ENCODE results near the gene MGAM2.

Gene MGAM2

DNA sequence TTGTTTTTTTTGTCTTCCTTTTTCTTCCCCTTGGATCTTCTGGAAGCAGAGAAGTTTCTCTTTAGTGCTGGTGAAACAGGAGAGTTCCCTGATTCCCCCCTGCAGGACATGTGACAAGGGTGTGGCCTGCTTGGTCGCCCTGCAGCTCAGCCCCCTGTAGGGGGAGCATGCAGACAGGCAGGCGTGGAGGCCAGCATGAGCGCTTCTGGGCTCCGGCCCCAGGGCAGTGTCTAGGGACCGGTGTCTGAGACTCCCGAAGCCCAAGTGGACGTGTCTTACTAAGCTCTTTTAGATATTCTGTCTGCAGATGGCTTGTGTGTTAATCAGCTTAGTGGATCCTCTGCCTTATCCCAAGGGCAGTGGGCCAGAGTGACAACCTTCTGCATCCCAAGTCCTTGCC, 120.2 kb downstream of the MGAM2 start:
- H3K18ac ChIP-seq (ENCODE audit: low read length) = no peak overlapping the region
- no peaks in the 10 kb centered on the region for H3K4me1 ChIP-seq (ENCODE audit: control insufficient read depth in 2 of 2, insufficient read depth in 1 of 2, low read depth in 1 of 2, low read length in 2 of 2)
- H2BK120ac ChIP-seq (ENCODE audit: low read depth, low read length) = no peak overlapping the region
- H3K79me1 ChIP-seq (ENCODE audit: low read depth, low read length) = no peaks in the 10 kb centered on the region
- no peak overlapping the region for H3K4me2 ChIP-seq (ENCODE audit: insufficient read depth, low read length, poor library complexity, severe bottlenecking)
- no peak overlapping the region for H3K4ac ChIP-seq (ENCODE audit: low read length)
- no peak overlapping the region for H3K14ac ChIP-seq (ENCODE audit: low read length)
- H2BK5ac ChIP-seq (ENCODE audit: low read length) = no peak overlapping the region
- no peaks in the 10 kb centered on the region for H3K27me3 ChIP-seq (ENCODE audit: control insufficient read depth in 3 of 3, insufficient read depth in 3 of 3, low read depth in 1 of 3, low read length in 3 of 3)
- H3K9ac ChIP-seq (ENCODE audit: low read depth, low read length, poor library complexity) = no peak overlapping the region
- H3K4me3 ChIP-seq (ENCODE audit: low read length in 2 of 2) = no peak overlapping the region
- DNase-seq (ENCODE audit: low spot score) = peak; percentile 8
- H4K8ac ChIP-seq (ENCODE audit: low read depth, low read length) = no peak overlapping the region
- no peak overlapping the region for H3K23ac ChIP-seq (ENCODE audit: low read depth, low read length, poor library complexity)
- H4K91ac ChIP-seq (ENCODE audit: low read depth, low read length, poor library complexity) = no peak overlapping the region
- no peak overlapping the region for H2BK12ac ChIP-seq (ENCODE audit: low read length)
- H3K36me3 ChIP-seq (replicated peaks in 1 of 2; ENCODE audit: control insufficient read depth in 2 of 2, insufficient read depth in 2 of 2, low read length in 2 of 2) = no peaks in the 10 kb centered on the region
- H2AK5ac ChIP-seq (ENCODE audit: low read depth, low read length) = no peak overlapping the region
- WGBS, 2 donors (ENCODE audit: extremely low coverage in 2 of 2, insufficient read length in 2 of 2, insufficient replicate concordance in 1 of 2) = no CpG with 5 or more reads among the region's 7 CpGs
- no peaks in the 10 kb centered on the region for H3K9me3 ChIP-seq (replicated peaks in 1 of 2; ENCODE audit: control insufficient read depth in 2 of 2, insufficient read depth in 1 of 2, low read depth in 1 of 2, low read length in 2 of 2)
- H2AFZ ChIP-seq (ENCODE audit: low read length) = no peak overlapping the region
- no peak overlapping the region for H2BK15ac ChIP-seq (ENCODE audit: low read length)
- H3K27ac ChIP-seq (replicated peaks; ENCODE audit: low read length) = no peak overlapping the region

DNA sequence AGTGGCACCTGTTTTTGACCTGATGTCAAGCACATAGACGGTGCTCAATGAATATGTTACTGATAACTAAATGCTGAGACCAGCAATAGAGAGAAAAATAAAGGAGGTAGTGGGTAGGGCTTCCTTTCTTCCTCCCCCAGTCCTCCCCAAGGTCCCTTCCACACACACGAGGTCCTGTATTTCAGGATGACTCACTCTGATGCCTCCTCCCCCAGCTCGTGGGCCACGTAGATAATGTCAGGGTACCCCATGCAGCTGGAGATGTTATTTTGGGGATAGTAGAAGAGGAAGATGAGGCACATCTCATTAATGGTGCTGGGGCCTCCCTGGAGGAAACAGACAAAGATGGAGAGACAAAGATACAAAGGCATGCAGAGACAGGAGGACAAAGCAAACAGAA, 129.0 kb downstream of the MGAM2 start:
- Histone ChIP-seq H3K18ac (ENCODE audit: low read length) (no peak overlapping the region), H3K4me1 (ENCODE audit: control insufficient read depth in 2 of 2, insufficient read depth in 1 of 2, low read depth in 1 of 2, low read length in 2 of 2) (peaks cover 0 to 3% of the 10 kb centered on the region in 2 donors), H3K27ac (replicated peaks; ENCODE audit: low read length) (no peak overlapping the region), H4K91ac (ENCODE audit: low read depth, low read length, poor library complexity) (no peak overlapping the region), H3K36me3 (replicated peaks in 1 of 2; ENCODE audit: control insufficient read depth in 2 of 2, insufficient read depth in 2 of 2, low read length in 2 of 2) (no peaks in the 10 kb centered on the region), H3K9me3 (replicated peaks in 1 of 2; ENCODE audit: control insufficient read depth in 2 of 2, insufficient read depth in 1 of 2, low read depth in 1 of 2, low read length in 2 of 2) (no peaks in the 10 kb centered on the region), H2AFZ (ENCODE audit: low read length) (no peak overlapping the region), H3K14ac (ENCODE audit: low read length) (no peak overlapping the region), H2BK5ac (ENCODE audit: low read length) (no peak overlapping the region), H3K4ac (ENCODE audit: low read length) (no peak overlapping the region), H3K79me1 (ENCODE audit: low read depth, low read length) (no peaks in the 10 kb centered on the region), H2BK15ac (ENCODE audit: low read length) (no peak overlapping the region), H2BK12ac (ENCODE audit: low read length) (no peak overlapping the region), H2AK5ac (ENCODE audit: low read depth, low read length) (no peak overlapping the region), H3K9ac (ENCODE audit: low read depth, low read length, poor library complexity) (no peak overlapping the region), H4K8ac (ENCODE audit: low read depth, low read length) (no peak overlapping the region), H3K23ac (ENCODE audit: low read depth, low read length, poor library complexity) (no peak overlapping the region), H2BK120ac (ENCODE audit: low read depth, low read length) (no peak overlapping the region), H3K27me3 (ENCODE audit: control insufficient read depth in 3 of 3, insufficient read depth in 3 of 3, low read depth in 1 of 3, low read length in 3 of 3) (no peaks in the 10 kb centered on the region), H3K4me2 (ENCODE audit: insufficient read depth, low read length, poor library complexity, severe bottlenecking) (no peak overlapping the region), H3K4me3 (ENCODE audit: low read length in 2 of 2) (no peak overlapping the region)
- no peak for DNase-seq (ENCODE audit: low spot score)
- no CpG with 5 or more reads among the region's 4 CpGs for WGBS, 2 donors (ENCODE audit: extremely low coverage in 2 of 2, insufficient read length in 2 of 2, insufficient replicate concordance in 1 of 2)

DNA sequence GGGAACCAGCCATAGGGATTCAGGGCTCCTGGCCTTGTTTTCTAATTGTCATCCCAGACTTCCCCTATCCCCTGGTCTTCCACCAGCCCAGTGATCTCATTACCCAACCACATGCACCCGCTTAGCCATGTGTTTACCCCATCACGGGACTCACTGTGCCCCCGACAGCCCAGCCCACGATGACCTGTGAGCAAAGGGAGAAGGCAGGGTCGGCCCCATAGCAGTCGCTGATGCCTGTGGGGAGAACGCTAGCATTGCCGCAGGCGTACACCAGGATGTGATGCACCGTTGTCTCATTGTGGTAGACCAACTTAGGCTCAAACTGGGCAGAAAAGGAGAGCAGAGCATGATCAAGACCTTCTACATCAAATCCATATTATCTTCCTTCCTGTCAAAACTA, 132.3 kb downstream of the MGAM2 start:
- no peaks in the 10 kb centered on the region for H3K79me1 ChIP-seq (ENCODE audit: low read depth, low read length)
- H3K4me1 ChIP-seq (ENCODE audit: control insufficient read depth in 2 of 2, insufficient read depth in 1 of 2, low read depth in 1 of 2, low read length in 2 of 2) = peaks cover 0 to 3% of the 10 kb centered on the region in 2 donors
- H3K9ac ChIP-seq (ENCODE audit: low read depth, low read length, poor library complexity) = no peak overlapping the region
- no peaks in the 10 kb centered on the region for H3K36me3 ChIP-seq (replicated peaks in 1 of 2; ENCODE audit: control insufficient read depth in 2 of 2, insufficient read depth in 2 of 2, low read length in 2 of 2)
- no peak overlapping the region for H3K4ac ChIP-seq (ENCODE audit: low read length)
- H3K14ac ChIP-seq (ENCODE audit: low read length) = no peak overlapping the region
- no peak overlapping the region for H2BK5ac ChIP-seq (ENCODE audit: low read length)
- no peak overlapping the region for H2BK120ac ChIP-seq (ENCODE audit: low read depth, low read length)
- H2BK15ac ChIP-seq (ENCODE audit: low read length) = no peak overlapping the region
- no peak overlapping the region for H3K4me2 ChIP-seq (ENCODE audit: insufficient read depth, low read length, poor library complexity, severe bottlenecking)
- H4K8ac ChIP-seq (ENCODE audit: low read depth, low read length) = no peak overlapping the region
- no peak overlapping the region for H3K4me3 ChIP-seq (ENCODE audit: low read length in 2 of 2)
- no peak overlapping the region for H3K27ac ChIP-seq (replicated peaks; ENCODE audit: low read length)
- no peak overlapping the region for H2AFZ ChIP-seq (ENCODE audit: low read length)
- no peak overlapping the region for H2AK5ac ChIP-seq (ENCODE audit: low read depth, low read length)
- no peaks in the 10 kb centered on the region for H3K27me3 ChIP-seq (ENCODE audit: control insufficient read depth in 3 of 3, insufficient read depth in 3 of 3, low read depth in 1 of 3, low read length in 3 of 3)
- H4K91ac ChIP-seq (ENCODE audit: low read depth, low read length, poor library complexity) = no peak overlapping the region
- no peak for DNase-seq (ENCODE audit: low spot score)
- H2BK12ac ChIP-seq (ENCODE audit: low read length) = no peak overlapping the region
- WGBS, 2 donors (ENCODE audit: extremely low coverage in 2 of 2, insufficient read length in 2 of 2, insufficient replicate concordance in 1 of 2) = no CpG with 5 or more reads among the region's 10 CpGs
- H3K9me3 ChIP-seq (replicated peaks in 1 of 2; ENCODE audit: control insufficient read depth in 2 of 2, insufficient read depth in 1 of 2, low read depth in 1 of 2, low read length in 2 of 2) = no peaks in the 10 kb centered on the region
- H3K23ac ChIP-seq (ENCODE audit: low read depth, low read length, poor library complexity) = no peak overlapping the region
- H3K18ac ChIP-seq (ENCODE audit: low read length) = no peak overlapping the region

DNA sequence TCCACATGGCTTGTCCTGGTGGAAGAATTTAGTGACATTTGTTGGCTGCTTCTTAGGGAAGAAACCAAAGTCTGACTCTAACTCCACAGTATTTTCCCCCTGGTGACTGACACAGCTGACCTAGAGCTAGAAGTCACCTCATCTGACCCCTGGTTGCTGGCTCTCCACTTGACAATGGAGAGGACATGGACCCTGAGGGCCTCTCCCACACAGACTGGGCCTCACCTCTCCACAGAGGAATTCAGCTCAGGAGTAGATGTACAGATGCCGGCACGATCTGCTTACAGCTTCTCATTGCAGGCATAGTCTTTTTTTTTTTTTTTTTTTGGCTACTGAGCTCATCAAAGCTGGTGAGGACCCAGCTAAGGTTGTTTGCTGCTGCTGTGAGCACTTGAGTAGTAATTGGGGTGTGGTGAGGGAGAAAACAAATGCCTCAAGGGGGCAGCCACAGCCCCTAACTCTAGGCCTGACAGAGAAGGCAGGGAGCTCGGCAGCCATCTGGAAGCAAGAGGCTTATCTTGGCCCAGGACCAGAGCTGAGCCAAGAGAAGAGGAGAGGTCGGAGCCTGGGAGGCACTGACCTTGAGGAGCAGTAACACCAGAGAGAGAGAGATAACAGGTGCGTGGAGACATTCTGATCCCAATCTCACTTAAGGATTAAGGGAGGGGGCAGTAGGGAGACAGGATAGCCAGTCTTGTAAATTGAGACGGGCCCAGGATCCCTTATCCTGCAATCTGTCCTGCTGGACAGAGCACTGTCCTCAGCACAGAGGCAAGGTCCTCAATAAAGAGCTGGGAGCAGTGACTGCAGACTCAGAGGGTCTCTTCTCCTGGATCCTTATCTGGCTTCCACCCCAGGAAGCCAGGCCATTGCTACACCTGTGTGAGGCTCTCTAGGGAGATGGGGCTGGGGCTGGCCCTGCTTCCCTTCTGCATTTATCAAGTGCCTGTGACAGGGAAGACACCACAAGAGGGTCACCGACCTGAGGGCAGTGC, 136.9 kb downstream of the MGAM2 start:
- Histone ChIP-seq H2BK15ac (ENCODE audit: low read length) (no peak overlapping the region), H3K18ac (ENCODE audit: low read length) (no peak overlapping the region), H3K4me1 (ENCODE audit: control insufficient read depth in 2 of 2, insufficient read depth in 1 of 2, low read depth in 1 of 2, low read length in 2 of 2) (no peaks in the 10 kb centered on the region), H2BK5ac (ENCODE audit: low read length) (no peak overlapping the region), H3K27ac (replicated peaks; ENCODE audit: low read length) (no peak overlapping the region), H2BK12ac (ENCODE audit: low read length) (no peak overlapping the region), H2BK120ac (ENCODE audit: low read depth, low read length) (no peak overlapping the region), H3K14ac (ENCODE audit: low read length) (no peak overlapping the region), H3K4ac (ENCODE audit: low read length) (no peak overlapping the region), H2AK5ac (ENCODE audit: low read depth, low read length) (no peak overlapping the region), H3K4me3 (ENCODE audit: low read length in 2 of 2) (no peak overlapping the region), H3K36me3 (replicated peaks in 1 of 2; ENCODE audit: control insufficient read depth in 2 of 2, insufficient read depth in 2 of 2, low read length in 2 of 2) (no peaks in the 10 kb centered on the region), H3K27me3 (ENCODE audit: control insufficient read depth in 3 of 3, insufficient read depth in 3 of 3, low read depth in 1 of 3, low read length in 3 of 3) (no peaks in the 10 kb centered on the region), H4K91ac (ENCODE audit: low read depth, low read length, poor library complexity) (no peak overlapping the region), H2AFZ (ENCODE audit: low read length) (no peak overlapping the region), H4K8ac (ENCODE audit: low read depth, low read length) (no peak overlapping the region), H3K4me2 (ENCODE audit: insufficient read depth, low read length, poor library complexity, severe bottlenecking) (no peak overlapping the region), H3K9ac (ENCODE audit: low read depth, low read length, poor library complexity) (no peak overlapping the region), H3K79me1 (ENCODE audit: low read depth, low read length) (no peaks in the 10 kb centered on the region), H3K9me3 (replicated peaks in 1 of 2; ENCODE audit: control insufficient read depth in 2 of 2, insufficient read depth in 1 of 2, low read depth in 1 of 2, low read length in 2 of 2) (no peaks in the 10 kb centered on the region), H3K23ac (ENCODE audit: low read depth, low read length, poor library complexity) (no peak overlapping the region)
- no peak for DNase-seq (ENCODE audit: low spot score)
- WGBS, 2 donors (ENCODE audit: extremely low coverage in 2 of 2, insufficient read length in 2 of 2, insufficient replicate concordance in 1 of 2) = no CpG with 5 or more reads among the region's 7 CpGs

Measured in neuronal stem cell (in vitro differentiated cells).